HG02763 (cell line): ENCODE measurements around the gene TMED5.

Experiments used
- ATAC-seq: cut with Tn5 transposase; IDR thresholded peaks from one replicate; pipeline ENCODE4 v1.9.1; 2021; ENCODE audit warnings: mild to moderate bottlenecking, moderate library complexity; ENCODE audit not compliant: unreplicated experiment

Gene TMED5

GRCh38 chr1:93124556-93125355 is 55.5 kb downstream of the TMED5 start:
- ATAC-seq, result no peak

- ATAC-seq, result no peak
Observed at GRCh38 chr1:93123201-93123783, 56.9 kb downstream of the TMED5 start.

- no peak for ATAC-seq
Observed at GRCh38 chr1:93120614-93121013, 59.6 kb downstream of the TMED5 start.

GRCh38 chr1:93114391-93114790 is 65.8 kb downstream of the TMED5 start:
- ATAC-seq, result no peak

GRCh38 chr1:93113127-93113526 is 67.1 kb downstream of the TMED5 start:
- no peak for ATAC-seq

- ATAC-seq, result no peak
Observed at GRCh38 chr1:93111561-93111960, 68.7 kb downstream of the TMED5 start.

GRCh38 chr1:93111065-93111464 is 69.1 kb downstream of the TMED5 start:
- ATAC-seq, result no peak

GRCh38 chr1:93109578-93109977 is 70.6 kb downstream of the TMED5 start:
- ATAC-seq, result no peak

- ATAC-seq, result no peak
Observed at GRCh38 chr1:93108335-93108734, 71.9 kb downstream of the TMED5 start.

- no peak for ATAC-seq
Observed at GRCh38 chr1:93107395-93107794, 72.8 kb downstream of the TMED5 start.

- ATAC-seq, result no peak
Observed at GRCh38 chr1:93106226-93106625, 74.0 kb downstream of the TMED5 start.

GRCh38 chr1:93102142-93102541 is 78.1 kb downstream of the TMED5 start:
- ATAC-seq, result no peak
